Transverse colon (tissue), 4 donors: ENCODE measurements around the gene GADD45A. TPM values are rescaled to one million over a fixed set of nuclear protein-coding genes. Genes with fewer than 3 reads are reported as not detected.

Experiments used
- DNase-seq: peaks from one replicate; pipeline ENCODE4 v3.0.0-alpha.2; 2019
- H3K27ac ChIP-seq, 4 donors: fragments of 200-600 bp; sonication (generic); 2 replicates each; pipeline ENCODE4 v1.5.1; 2016 to 2018; ENCODE audit warnings: inconsistent platforms in 4 of 4
- H3K27me3 ChIP-seq: fragments of 200-600 bp; sonication (generic); 2 replicates; pipeline ENCODE4 v1.5.1; 2017; ENCODE audit warnings: inconsistent platforms
- H3K36me3 ChIP-seq, 4 donors: fragments of 200-600 bp; sonication (generic); 2 replicates each; pipeline ENCODE4 v1.5.1; 2017 to 2019; ENCODE audit warnings: inconsistent platforms in 4 of 4
- H3K4me1 ChIP-seq, 4 donors: fragments of 200-600 bp; sonication (generic); 2 replicates each; pipeline ENCODE4 v1.5.1; 2017 to 2020; ENCODE audit warnings: inconsistent platforms in 4 of 4
- H3K4me3 ChIP-seq, 4 donors: fragments of 200-600 bp; sonication (generic); 1 replicate in 1 of 4; 2 replicates in 3 of 4; pipeline versions ENCODE4 v1.5.1 to v1.6.1; 2017 to 2019; ENCODE audit warnings: inconsistent platforms in 4 of 4
- H3K9me3 ChIP-seq, 2 donors: fragments of 200-600 bp; sonication (generic); 2 replicates each; pipeline ENCODE4 v1.5.1; 2017 to 2019; ENCODE audit warnings: inconsistent platforms in 2 of 2
- EP300 ChIP-seq: sonication (generic); formaldehyde crosslinking; IDR thresholded peaks from one replicate; pipeline ENCODE4 v1.6.1; 2017; ENCODE audit warnings: antibody characterized with exemption, low read depth
- POLR2A ChIP-seq: fragments of 450-650 bp; IDR thresholded peaks from one replicate; pipeline ENCODE4 v1.6.1; 2016; ENCODE audit warnings: antibody characterized with exemption, mild to moderate bottlenecking, moderate library complexity
- POLR2AphosphoS5 ChIP-seq, 3 donors: sonication (generic); formaldehyde crosslinking; IDR thresholded peaks; one replicate each; pipeline ENCODE4 v1.6.1; 2016; ENCODE audit warnings: antibody characterized with exemption in 3 of 3
- WGBS, 2 donors: methylation state at CpG; one replicate each; pipeline ENCODE4 v1.1.5; 2018; ENCODE audit warnings: low coverage in 1 of 2; 5-methylcytosine and 5-hydroxymethylcytosine counted together
- in situ Hi-C, 4 donors: fragments of 200-750 bp; cut with MboI; loops; one replicate each; pipeline versions ENCODE4 v1.15.0 to v1.15.1; 2017; ENCODE audit warnings: low sequenced_read_pairs in 3 of 4, low pct_ligation_motif_present in 1 of 4, low pct_unique_long_range_greater_than_20kb in 1 of 4
- intact Hi-C: fragments of 100-400 bp; cut with DNase I; formaldehyde crosslinking; loops from one replicate; pipeline ENCODE4 v1.15.1; 2023; ENCODE audit warnings: low total_unique reads
- total RNA-seq, 4 donors: library from RNA; depleted of rRNA; stranded (reverse); fragments of >200 nt; gene quantifications; one replicate each; pipeline ENCODE4 v1.1.0, GENCODE V29; 2016
- TF ChIP-seq, protein P1 (sequence below), 5 experiments: fragments of 200-600 bp in 3 of 5; fragments of 450-650 bp in 2 of 5; sonication (generic) in 3 of 5; IDR thresholded peaks; 1 replicate in 2 of 5; 2 replicates in 3 of 5; pipeline ENCODE4 v1.5.1; 2016 to 2017; ENCODE audit warnings: antibody characterized with exemption in 5 of 5, inconsistent platforms in 3 of 5, mild to moderate bottlenecking in 2 of 5, moderate library complexity in 1 of 5

GADD45A gene
- total RNA-seq, 4 donors from 2014 or later = 2.0 to 79.7 (median 69.9) TPM

DNA sequence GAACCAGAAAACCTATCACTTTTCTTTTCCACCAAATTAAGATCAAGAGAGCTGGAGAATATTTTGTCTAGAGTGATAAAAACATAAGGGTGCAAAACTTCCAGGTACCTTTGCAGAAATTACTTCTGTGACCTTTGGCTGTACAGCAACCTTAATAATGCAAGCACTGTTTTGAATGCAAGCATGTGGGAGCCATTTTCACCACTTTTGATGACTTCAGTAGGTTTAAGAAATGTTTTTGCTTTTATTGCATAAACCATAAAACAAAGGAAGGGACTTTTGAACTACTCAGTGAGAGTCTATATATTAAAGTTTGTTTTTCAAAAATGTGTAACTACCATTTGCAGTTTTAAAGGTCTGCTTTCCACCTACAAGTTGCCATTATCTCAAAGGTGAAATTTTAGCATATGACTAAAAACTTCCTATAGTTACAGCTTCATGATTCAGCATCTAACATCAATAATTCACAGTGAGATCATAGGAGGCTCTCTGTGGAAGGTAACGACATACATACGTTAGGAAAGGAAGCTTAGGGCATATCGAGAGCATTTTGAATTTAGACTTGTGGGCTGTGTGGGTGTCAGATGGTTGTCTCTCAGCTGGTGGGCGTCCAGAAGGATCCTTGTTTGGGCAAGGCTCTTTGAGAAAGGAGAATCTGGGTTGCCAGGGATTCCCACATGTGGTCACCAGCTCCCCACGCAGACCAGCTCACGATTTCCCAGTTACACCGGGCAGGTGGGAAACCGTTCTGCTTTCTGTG is 1.1 kb upstream of the GADD45A start:
- intact Hi-C loops (no loop called here), in situ Hi-C loops (loop anchor here in 1 of 4 donors (10.0 kb wide), 1 partner anchor 51 kb away; no protein-coding TSS in a partner anchor)
- peak; percentile 18 for DNase-seq
- TF ChIP-seq POLR2A (peak; percentile 22), POLR2AphosphoS5 (IDR thresholded peaks at IDR 0.05) (peak in 1 of 3 donors; percentile 70), EP300 (no peak)
- TF ChIP-seq, protein P1, sequence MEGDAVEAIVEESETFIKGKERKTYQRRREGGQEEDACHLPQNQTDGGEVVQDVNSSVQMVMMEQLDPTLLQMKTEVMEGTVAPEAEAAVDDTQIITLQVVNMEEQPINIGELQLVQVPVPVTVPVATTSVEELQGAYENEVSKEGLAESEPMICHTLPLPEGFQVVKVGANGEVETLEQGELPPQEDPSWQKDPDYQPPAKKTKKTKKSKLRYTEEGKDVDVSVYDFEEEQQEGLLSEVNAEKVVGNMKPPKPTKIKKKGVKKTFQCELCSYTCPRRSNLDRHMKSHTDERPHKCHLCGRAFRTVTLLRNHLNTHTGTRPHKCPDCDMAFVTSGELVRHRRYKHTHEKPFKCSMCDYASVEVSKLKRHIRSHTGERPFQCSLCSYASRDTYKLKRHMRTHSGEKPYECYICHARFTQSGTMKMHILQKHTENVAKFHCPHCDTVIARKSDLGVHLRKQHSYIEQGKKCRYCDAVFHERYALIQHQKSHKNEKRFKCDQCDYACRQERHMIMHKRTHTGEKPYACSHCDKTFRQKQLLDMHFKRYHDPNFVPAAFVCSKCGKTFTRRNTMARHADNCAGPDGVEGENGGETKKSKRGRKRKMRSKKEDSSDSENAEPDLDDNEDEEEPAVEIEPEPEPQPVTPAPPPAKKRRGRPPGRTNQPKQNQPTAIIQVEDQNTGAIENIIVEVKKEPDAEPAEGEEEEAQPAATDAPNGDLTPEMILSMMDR (IDR thresholded peaks at IDR 0.05) = no peak
- Histone ChIP-seq H3K27me3 (no peaks in the 10 kb centered on the region), H3K27ac (peak overlapping the region; percentile 96 to 98 (median 98)), H3K36me3 (peaks cover 0 to 7% (median 3%) of the 10 kb centered on the region in 4 donors), H3K9me3 (no peaks in the 10 kb centered on the region), H3K4me1 (peaks cover 8 to 34% (median 28%) of the 10 kb centered on the region in 4 donors), H3K4me3 (peak overlapping the region in 1 of 4 donors; percentile 88)
- WGBS, 2 donors = 12 to 17% methylated on average over 7 to 8 of the region's 8 CpGs

DNA sequence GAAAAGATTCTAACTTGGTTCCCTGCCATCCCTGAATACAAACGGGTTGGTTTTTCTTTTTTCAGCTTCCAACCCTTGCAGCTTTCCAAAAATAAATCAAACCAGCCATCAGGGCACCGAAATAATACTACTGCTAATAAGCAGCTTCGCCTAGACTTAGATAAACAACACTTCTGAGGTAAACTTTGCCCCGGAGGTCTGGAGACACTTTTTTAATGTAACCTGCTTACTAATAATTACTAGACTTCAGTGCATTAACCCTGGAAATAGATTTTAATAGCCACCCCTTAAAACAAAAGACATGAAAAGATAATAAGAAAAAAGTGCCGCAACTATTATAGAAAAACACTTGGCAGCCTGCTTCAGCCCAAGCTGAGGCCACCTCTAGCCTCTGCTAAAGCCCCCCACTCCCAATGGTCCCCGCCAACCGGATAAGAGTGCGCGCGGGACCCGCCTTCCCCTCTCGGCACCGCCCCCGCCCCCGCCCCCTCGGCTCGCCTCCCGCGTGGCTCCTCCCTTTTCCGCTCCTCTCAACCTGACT is 405 bp upstream of the GADD45A start:
- Histone ChIP-seq H3K4me3 (peak overlapping the region in 3 of 4 donors; percentile 25 to 88 (median 46)), H3K9me3 (no peaks in the 10 kb centered on the region), H3K27ac (peak overlapping the region; percentile 96 to 98 (median 98)), H3K27me3 (no peaks in the 10 kb centered on the region), H3K4me1 (peaks cover 8 to 34% (median 28%) of the 10 kb centered on the region in 4 donors), H3K36me3 (peaks cover 0 to 7% (median 3%) of the 10 kb centered on the region in 4 donors)
- in situ Hi-C loops (loop anchor here in 1 of 4 donors (10.0 kb wide), 1 partner anchor 50 kb away; no protein-coding TSS in a partner anchor), intact Hi-C loops (no loop called here)
- 1 to 2% methylated on average over 10 to 12 of the region's 20 CpGs for WGBS, 2 donors
- TF ChIP-seq POLR2AphosphoS5 (IDR thresholded peaks at IDR 0.05) = no peak
- TF ChIP-seq POLR2A = no peak
- TF ChIP-seq EP300 = no peak
- TF ChIP-seq, protein P1 (IDR thresholded peaks at IDR 0.05) = no peak
- no peak for DNase-seq

DNA sequence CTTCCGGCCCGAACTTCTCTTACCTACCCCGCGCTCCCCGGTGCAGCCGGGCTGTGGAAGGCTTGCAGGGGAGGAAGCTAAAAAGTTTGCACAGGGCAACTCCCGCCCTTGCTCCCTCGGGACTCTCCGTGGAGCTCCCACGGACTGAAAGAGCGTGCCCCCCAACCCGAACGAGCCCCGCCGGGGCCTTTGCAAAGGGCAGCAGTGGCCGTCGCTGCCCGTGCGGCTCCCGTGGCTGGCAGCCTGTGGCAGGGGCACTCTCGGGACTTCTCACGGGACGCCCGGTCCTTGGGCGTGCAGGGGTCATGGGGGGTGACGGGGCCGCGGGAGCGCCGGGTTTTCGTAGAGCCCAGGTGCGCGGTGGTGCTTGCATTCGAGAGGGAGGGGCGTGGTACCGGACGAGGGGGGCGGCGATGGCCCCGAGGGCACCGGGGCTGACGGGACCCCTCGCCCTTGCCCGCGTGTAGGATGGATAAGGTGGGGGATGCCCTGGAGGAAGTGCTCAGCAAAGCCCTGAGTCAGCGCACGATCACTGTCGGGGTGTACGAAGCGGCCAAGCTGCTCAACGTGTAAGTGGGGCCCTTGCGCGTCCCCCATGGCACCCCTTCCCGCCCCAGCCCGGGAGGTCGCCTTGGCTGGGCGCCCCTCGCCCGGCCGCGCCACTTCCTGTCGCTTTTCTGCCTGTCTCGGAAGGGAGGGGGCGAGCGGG is 711 bp downstream of the GADD45A start:
- in situ Hi-C loops = loop anchor here in 1 of 4 donors (10.0 kb wide), 1 partner anchor 49 kb away; no protein-coding TSS in a partner anchor
- peak overlapping the region; percentile 80 to 92 (median 89) for H3K4me3 ChIP-seq

More for the DNA sequence above, 711 bp downstream of the GADD45A start:
- intact Hi-C loops = no loop called here
- Histone ChIP-seq H3K27me3 (no peaks in the 10 kb centered on the region), H3K36me3 (peaks cover 0 to 7% (median 3%) of the 10 kb centered on the region in 4 donors), H3K9me3 (no peaks in the 10 kb centered on the region), H3K4me1 (peaks cover 8 to 34% (median 28%) of the 10 kb centered on the region in 4 donors), H3K27ac (peak overlapping the region; percentile 96 to 98 (median 98))
- TF ChIP-seq EP300 = no peak
- TF ChIP-seq, protein P1 (IDR thresholded peaks at IDR 0.05) = no peak
- no peak for TF ChIP-seq POLR2A
- no peak for TF ChIP-seq POLR2AphosphoS5 (IDR thresholded peaks at IDR 0.05)
- DNase-seq = peak; percentile 56
- WGBS, 2 donors = 1% methylated on average over 40 of the region's 65 CpGs; no CpG with 5 or more reads in 1 of the 2 donors
